Measurements from ENCODE around the gene SCN2B.

Gene SCN2B

DNA sequence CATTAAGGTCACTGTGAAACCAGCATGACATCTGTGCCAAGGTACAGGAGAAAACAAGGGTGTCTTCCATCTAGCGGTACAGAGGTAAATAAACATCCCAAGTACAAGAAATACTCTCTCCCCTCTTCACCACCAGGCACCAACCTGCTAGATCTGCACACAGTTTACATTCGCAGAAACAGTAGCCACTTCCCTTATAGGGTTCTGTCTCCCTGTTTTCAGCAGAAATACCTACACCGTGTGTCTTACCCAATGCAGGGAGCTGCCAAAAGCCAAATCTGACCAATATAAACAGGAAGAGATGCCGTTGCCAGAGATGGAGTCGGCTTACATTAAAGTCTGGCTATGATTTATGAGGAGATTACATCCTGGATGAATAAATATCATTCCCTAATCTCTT is 25.0 kb downstream of the SCN2B start:
- DNase-seq = no peak

DNA sequence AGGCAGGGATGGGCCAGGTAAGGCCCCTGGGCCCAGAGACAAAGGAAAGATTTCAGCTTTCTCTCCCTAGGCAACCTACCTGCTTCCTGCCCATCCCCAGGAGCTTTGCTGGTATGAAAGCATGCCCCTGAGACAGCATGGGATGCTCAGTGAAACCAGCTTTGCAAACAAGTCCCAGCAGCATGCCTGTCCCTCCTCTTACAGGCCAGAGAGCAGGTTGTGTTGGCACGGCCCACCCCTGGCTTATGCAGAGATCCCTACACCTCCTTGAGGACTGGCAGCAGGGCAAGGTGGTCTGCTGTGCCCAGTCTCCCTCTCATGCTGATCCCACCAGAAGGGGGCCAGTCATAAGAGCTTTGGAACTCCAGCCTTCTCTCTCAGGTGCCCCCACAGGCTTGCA is 26.9 kb downstream of the SCN2B start:
- no peak for DNase-seq

DNA sequence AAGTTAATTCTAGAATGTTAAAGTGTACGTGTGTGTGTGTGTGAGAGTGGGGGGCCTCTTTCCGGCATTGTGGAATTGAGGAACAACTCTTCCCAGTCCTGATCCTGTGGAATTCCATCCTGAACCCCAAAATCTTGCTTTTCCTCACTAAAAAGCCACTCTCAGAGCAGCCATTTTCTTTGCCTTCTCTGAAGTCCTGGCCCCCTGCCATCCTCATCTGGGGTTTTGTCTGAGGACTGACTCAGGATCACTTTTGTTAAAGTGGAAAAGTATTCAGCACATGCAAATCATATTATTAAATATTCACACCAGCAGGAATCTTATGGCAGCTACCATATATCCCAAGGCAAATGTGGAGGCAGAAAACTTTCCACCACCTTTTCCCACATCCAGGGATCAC is 27.6 kb downstream of the SCN2B start:
- no peak for DNase-seq

DNA sequence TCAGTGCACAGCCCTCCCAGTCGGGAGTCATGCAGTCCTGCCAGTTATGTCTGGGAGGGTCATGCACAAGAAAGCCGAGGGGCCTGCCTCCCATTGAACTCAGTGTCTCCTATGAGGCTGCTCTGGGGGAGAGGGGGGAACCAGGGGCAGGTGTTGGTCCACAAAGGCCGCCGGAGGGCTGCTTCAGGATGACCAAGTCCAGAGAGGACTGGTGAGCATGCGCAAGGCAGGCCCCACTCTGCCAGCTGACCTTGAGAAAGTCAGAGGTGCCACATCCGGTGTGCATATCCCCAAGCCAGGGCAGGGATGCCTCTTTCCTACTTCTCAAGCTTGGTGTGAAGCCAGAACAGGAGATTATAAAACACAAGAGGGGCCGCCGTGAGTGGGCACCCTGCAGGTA is 28.2 kb downstream of the SCN2B start:
- DNase-seq = no peak

DNA sequence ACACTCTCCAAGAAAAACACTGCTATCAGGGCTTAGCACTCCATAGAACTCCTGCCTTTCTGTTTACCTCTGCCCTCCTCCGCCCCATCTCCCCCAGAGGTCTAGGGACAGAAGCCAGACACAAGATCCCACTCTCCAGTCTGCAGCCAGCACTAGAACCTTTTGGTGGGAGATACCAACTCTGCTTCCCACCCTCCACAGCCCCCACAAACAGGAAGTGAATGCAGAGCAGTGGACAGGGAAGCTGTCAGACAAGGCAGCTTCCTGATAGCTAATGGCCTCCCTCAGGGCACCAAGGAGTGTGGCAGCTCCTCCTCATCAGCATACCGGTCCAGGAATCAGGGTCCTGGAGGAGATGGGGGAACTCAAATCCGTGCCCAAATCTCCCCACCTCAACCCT is 28.9 kb downstream of the SCN2B start:
- no peak for DNase-seq

DNA sequence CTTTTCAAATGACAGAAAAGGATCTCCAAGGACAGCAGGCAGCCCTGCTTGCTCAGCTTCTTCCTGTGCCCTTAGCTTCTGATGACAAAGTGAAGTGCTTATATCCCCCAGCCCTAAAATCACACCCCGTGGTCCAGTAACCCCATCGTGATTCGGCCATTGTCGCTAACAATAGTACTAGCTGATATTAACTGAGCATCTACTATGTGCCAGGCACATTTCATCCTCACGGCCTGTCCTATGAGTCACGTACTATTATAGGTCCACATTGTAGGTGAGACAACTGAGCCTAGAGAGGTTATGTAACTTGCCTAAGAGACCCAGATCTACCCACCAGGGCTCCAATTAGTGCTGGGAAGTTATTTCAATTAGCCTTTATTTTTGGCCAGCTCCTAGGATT is 29.9 kb downstream of the SCN2B start:
- DNase-seq = no peak

DNA sequence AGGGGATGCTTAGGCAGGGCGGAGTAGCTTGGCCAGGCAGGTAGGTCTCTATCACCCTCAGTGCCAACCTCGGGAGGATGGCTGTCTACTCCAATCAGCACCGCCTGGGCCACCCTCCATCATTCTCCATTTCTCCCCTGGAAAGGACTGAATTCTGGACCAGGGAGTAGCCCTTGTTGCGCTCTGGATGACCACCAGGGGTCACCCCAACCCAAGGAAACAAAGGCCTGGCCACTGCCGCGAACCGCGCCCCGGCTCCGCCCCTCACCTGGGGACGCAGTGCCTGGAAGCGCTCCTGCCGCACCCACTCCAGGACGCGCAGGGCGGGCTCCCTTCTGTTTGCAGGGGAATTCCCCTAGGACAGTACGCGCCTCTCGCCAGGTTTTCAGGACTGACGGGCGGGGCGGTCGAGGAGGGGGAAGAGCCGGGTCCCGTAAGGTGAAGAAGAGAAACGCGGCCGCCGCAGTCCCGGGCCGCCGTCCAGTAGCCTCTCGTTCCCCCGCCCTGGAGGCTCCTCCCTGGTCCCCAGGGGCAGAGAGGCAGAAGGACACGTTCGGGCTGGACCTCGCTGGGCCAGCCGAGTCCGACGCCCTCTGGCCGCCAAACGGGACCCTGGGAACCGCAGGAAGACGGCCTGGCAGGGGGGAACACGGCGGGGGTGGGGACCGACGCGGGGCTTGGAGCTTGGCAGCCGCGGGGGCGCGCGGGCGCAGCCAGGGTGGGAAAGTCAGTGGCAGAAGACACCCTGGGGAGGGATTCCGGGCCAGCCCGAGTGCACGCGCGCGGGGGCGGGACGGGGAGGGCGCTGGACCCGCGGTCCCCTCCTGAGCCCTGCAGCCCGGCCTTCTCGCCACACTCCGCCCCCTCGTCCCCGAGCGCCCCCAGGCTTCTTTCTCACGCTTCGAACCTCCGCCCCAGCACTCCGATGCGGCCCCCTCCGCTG is 30.9 kb downstream of the SCN2B start:
- DNase-seq = peak; percentile 79

DNA sequence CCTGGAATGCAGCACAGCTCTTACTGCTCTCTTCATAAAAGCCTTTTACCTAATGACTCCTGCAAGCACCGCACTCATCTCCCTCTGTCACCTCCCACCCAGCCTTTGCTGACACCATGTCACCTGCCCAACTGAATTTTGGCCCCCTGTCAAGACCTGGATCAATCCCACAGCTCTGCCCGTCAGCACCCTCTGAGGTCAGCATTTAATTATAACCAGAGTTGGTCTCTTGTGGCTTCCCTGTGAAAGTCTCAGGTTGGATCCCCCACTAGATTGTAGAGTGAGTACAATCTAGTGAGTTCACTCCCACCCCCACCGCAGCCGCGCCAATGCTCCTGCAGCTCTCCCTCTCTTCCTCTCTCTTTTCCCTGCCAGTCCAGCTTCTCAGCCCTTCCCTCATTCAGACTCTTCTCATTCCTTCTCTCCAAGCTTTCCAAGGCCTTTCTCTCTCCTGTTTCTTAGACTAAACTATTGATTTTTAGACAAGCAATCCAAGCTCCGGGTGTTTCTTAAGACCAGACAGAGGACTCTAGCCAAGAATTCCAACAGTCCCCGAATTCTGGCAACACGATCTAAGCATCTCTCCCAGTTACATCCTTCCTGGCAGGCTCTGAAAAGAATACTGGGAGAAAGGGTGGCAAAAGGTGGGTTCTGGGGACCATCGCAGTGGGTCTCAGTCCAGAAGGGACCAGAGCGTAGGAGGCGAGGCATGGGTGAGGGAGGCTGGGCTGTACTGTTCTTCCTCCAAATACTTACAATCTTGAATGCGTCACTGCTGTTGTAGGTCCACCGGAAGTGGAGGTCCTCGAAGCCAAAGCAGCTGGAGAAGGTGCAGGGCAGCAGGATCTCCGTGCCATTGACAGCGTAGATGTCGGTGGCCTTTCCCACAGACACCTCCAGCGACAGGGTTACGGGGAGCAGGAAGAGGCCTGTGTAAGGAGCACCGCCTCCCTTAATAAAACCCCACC is 31.9 kb downstream of the SCN2B start:
- DNase-seq = no peak

DNA sequence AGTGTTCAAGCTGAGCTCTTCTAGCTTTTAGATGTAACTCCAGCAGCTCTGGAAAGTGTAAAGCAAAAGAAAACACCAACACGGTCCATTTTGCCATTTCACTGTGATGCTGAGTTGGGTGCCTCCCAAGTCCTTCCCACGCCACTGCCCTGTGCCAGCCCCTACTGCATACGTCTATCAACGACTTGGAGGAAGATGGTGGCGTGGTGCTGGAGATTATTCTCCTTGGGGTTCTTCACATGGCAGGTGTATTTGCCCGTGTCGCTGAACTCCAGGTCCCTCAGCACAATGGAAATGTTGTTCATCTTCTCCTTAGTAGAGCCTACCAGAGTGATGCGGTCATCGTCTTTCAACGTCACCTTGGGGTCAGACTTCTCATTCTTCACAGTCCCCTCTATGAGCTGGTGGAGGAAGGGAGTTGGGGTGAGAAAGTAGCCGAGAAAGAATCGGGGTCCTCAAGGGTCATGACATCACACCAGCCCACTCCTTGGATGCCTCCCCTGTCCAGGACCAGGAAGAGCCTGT is 32.7 kb downstream of the SCN2B start:
- no peak for DNase-seq

DNA sequence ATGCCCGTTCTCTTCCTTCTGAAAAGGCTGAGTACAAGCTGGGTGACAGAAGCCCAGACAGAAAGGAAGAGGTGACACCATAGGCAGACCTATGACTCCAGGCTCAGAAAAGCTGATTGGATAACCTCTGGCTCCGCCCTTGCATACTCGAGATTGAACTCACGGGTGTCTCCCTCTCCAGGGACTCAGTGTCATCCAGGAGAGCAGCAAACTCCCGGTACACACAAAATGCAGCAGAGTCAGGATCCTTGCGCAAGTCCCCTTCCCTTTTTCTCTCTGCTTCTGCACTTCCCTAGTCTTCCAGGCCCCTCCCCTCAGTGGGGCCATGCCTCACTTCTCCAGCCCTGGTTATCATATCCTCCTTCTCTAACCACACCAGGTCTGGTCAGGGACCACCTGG is 33.6 kb downstream of the SCN2B start:
- peak; percentile 72 for DNase-seq

DNA sequence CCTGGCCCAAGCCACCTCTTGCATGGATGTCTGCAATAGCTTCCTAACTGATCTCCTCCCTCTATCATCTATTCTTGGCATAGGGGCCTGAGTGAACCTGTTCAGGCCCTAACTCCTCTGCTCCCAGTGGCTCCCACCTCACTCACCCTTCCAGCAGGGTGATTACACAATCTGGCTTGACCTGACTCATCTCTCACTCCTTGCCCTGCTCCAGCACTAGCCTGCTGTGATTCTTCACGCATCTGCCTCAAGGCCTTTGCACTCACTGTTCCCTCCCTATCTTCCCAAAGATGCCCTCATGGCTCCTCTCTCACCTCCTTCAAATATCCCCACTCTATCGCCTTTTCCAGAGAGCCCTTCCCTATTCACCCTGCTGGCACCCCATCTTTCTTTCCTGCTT is 34.4 kb downstream of the SCN2B start:
- peak; percentile 10 for DNase-seq

DNA sequence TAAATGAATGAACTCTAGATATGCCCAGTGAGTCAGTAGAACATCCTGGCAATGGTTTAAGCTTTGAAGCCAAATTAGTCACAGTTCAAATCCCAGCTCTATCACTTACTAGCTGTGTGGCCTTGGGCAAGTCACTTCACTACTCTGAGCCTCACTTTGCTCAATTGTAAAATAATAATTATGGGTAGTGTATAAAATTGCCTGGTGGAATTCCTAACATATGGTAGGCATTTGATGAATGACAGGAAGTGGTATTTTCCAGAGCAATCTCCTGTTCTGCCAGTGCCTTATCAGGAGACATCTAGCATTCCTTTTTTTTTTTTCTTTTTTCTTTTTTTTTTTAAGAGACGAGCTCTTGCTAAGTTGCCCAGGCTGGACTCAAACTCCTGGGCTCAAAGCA is 36.9 kb downstream of the SCN2B start:
- no peak for DNase-seq

DNA sequence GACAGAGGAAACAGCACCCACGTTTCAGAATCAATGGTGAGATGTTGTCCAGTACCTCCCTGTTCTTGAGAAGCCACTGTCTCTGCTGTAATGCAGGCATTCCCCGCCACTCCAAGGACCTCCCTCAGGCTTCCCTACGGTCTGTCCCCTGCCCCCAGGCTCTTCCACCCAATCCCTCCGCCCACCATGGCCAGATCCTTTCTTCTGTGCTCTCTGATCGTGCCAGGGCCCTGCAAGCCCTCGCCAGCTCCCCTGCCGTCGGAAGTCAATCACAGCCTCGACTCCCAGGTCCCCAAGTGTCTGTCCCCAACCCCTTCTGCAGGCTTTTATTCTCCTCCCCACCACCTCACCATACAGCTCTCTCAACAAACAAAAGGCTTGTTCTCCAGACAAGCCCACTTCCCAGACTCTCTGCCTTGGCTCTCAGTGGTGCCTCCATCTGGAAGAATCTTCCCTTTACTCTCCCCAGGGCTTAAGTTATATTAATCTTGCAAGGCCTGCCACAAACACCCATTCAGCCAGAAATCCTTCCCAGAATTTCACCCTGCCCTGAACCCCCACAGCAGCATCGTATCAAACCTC is 37.5 kb downstream of the SCN2B start:
- no peak for DNase-seq

DNA sequence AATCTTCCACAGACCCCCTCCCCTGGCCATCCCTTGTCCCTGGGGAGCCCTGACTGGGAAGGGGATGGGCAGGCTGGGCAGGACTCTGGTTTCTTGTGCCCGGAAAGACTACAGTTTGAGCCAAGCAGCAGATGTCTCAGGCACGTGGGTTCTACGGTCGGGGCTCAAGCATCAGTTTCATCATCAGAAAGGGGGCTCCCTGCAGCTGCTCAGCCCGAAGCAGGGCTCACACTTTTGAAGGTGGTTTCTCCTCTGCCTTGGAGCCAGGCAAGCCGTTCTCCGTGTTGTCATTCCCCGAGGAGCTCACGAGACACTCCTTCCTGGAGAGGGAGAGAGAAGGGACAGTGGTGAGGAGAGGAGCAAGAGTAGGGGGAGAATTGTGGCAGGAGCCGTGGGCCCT is 39.6 kb downstream of the SCN2B start:
- DNase-seq = no peak

DNA sequence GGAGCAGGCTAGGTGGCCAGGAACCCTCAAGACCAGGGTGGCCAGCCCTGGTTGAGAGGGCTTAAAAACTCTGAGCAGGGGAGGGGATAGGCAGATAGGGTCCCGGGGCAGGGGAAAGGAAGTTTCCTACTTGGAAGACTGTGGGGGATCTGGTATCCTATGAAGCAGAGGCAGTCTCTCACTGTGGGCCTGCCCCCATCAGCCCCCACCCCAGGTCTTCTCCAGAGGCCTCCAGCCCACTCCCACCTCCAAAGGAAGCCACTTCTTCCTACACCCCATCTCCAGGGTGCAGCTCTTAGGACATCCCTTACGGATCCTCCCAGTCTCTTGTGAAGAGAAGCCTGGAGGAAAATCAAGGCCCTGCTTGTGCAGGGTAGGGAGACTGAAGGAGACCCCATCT is 40.1 kb downstream of the SCN2B start:
- no peak for DNase-seq

DNA sequence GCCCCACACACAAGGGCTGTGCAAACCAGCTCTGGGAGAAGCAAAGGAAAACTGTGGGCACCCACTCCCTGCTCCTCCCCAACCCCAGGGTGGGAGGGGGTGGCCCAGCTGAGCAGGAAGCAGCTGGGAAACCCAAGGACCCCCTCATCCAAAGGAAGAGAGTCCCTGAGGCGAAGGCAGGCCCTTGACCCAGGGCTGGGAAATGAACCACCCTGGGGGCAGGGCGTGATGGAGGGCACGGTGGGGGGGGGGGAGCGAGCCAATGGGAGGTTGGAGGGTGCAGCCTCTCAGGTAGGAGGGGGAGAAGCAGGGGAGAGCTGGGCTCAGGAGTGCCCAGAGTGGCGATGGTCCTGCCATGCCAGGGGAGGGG is 40.7 kb downstream of the SCN2B start:
- DNase-seq = no peak

DNA sequence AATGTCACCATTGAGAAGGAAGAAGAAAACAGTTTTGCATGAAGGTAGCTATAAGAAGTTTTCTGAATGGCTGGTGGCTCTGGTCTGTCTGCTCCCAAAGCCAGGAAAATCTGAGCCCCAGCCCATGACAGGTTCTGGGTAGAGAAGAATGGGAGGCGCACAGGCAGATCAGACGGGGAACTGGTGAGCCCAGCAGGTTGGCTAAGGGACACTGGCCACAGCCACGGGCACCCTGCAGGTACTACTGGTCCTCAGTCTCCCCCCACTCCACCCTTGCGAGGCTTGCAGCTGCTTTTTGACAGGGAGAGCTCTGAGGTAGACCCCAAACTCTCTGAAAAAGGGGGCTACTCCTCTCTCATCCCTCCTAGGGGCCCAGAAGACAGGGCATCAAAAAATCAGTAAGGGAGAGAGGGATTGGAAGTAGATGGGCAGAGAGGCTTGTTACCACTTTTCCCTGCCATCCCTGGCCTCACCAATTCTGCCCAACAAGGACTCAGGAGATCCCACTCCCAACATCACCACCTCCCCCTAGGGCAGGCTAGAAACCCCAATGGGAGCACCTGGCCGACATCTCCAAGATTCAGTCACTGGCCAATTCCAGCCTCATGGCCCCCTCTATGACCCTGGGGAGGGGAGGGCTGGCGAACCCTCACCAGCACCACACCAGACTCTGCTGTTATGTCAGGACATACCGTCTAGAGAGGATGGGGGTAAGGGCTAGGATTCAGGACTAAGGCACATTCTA is 41.2 kb downstream of the SCN2B start:
- no peak for DNase-seq

DNA sequence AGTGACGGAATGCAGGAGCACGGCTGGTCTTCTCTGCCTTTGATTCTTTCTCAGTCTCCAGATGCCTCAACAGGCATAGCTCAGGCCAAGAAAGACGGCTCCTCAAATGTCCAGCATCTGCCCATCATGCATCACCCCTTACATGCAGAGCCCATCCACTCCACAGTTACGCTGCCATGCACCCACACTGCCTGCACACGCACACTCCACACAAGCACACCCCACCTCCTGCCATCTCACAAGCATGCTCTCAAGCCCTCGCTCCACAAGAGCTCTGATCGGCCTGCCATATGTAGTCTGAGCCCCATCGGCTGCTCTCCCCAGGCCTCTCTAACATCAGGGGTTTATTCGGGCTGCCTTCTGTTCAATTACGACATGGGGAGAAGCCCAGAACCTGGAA is 42.6 kb downstream of the SCN2B start:
- no peak for DNase-seq

DNA sequence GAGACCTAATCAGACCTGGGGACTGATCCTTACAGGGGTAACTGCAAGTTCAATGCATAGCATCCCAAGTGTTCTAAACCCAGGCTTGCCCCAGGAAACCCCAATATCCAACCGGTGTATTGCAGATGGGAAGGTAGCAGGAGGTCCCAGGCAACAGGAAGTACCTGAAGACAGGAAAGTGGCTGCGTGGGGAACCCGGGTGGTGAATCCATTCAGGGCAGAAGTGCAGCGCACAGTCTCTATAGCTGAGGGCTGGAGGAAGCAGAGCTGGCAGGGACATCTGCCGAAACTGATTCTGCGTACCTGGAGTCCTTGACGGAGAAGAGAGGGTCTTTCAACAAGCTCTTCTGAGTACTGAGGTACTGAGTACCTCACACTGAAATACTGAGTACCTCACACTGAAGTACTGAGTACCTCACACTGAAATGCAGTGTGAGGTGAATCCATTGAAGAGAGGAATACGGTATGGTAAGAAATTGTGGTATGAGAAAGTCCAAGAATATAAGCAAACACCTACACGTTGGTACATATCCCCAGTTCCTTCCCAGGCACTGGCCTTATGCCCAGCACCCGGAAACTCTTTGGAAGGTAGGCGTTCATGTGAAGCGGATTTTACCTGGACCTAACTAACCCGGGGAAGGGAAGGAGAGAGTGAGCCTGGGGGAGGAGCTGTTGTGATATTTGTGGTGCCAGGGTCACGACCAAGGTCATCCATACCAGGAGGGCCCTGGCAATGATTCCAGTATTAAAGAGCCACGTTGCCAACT is 43.9 kb downstream of the SCN2B start:
- DNase-seq = no peak

DNA sequence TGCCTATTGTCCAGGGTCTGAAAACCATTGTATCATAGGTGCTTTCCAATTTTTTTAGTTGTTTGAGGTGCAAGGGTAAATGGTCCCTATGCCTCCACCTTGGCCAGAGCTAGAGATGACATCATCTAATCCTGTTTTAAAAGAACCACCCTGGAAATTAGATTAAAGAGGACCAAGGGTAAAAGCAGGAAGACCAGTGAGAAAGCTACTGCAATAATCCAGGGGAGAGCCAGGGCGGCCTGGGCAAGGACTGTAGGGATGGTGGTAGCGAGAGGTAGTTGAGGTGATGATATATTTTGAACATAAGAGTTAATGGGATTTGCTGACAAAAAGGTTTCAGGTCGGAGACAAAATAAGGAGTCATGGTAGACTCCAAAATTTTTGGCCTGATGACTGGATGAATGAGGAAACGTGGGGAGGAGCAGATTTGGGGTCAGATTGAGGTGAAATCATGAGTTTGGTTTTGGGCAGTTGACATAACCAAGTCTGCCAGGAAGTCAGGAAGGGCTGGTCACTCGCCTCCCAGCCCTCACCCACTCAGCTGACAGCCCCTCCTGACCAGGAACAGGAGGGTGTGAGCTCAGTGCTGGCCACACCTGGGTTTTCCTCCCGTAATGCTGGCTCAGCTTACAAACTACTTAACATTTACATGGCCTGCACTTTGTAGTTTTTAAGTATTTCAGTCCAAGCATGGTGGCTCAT is 46.8 kb downstream of the SCN2B start:
- no peak for DNase-seq

Data from CD4-positive, alpha-beta T cell treated with Interferon gamma for 1 hour (primary cell).